NCI-H1105 treated with DMSO at 0.1 percent for 48 hours (cell line): ENCODE results near the gene POFUT1.

Experiments
- DNase-seq: peaks from one replicate; lab custom pipeline; 2025; lab: John Stamatoyannopoulos, UW

POFUT1 gene

DNA sequence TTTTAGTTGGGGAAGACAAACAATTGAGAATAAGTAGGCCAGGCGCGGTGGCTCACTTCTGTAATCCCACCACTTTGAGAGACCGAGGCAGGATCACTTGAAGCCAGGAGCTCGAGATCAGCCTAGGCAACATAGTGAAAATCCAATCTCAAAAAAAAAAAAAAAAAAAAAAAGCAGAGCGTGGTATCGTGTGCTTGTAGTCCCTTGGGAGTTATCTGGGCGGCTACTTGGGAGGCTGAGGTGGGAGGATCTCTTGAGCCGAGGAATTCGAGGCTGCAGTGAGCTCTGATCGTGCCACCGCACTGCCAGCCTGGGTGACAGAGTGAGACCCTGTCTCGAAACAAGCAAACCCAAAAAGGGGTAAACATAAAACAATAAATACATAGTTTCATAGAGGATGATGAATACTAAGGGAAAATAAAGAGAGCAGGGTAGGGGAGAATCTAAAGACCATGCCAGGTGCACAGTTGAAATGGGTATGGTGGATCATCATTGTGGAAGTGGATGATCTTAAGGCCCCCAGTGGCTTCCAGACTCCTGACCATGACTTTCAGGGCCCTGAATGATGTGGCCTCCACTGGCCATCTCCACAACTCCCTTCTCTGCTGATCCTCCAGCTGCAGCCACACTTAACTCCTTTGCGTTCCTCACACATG, 947 bp downstream of the POFUT1 start:
- DNase-seq = no peak

DNA sequence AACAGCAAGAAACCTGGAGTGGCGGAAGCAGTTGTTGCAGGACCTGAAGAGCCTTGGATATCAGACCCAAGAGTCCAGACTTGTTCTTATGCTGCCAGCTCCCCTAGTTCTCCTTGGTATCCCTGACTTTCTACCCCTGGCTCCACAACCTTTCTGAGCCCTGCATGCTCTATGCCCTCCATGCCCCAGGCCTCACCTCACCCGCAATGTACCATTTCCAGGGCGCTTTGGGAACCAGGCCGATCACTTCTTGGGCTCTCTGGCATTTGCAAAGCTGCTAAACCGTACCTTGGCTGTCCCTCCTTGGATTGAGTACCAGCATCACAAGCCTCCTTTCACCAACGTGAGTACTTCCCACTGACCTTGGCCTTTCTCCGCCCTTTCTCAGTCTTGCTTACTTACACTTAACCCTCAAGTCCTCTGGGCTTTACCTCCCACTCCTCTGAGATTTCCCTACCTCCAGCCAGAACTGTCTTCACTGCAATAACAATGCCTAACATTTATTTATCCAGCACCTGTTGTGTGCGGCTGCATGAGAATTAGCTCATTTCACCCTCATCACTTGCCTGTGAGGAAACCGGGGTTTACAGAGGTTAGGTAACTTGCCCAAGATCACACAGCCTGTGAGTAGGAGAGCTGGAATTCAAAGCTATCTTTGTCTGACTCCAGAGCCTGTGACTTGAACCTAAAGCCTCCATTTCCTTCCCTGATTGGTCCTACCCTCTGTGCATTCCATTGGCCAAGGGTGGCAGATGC, 2.3 kb downstream of the POFUT1 start:
- DNase-seq = no peak

DNA sequence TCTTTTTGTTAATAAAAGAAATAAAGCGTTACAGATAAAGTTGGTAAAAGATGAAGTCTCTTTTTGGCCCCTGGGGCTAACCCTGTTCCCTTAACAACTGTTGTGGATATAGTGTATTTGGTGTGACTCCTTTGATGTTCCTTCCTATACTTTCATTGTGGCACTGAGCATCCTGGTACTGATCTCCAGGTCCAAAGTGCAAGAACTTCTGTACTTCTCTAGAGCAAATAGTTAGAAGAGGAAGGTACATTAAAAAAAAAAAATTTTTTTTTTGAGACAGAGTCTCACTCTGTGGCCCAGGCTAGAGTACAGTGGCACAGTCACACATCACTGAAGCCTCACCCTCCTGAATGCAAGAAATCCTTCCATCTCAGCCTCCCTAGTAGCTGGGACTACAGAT, 6.2 kb downstream of the POFUT1 start:
- DNase-seq = no peak

DNA sequence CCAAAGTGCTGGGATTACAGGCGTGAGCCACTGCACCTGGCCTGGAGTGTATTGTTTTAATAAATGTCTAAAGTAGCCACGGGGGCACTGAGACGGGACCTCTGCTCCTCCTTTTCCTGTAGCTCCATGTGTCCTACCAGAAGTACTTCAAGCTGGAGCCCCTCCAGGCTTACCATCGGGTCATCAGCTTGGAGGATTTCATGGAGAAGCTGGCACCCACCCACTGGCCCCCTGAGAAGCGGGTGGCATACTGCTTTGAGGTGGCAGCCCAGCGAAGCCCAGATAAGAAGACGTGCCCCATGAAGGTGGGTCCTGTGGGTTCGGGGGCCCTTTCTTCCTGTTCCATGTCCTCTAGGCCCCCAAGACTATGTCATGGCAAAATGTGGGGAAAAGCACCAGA, 7.5 kb downstream of the POFUT1 start:
- DNase-seq = no peak

DNA sequence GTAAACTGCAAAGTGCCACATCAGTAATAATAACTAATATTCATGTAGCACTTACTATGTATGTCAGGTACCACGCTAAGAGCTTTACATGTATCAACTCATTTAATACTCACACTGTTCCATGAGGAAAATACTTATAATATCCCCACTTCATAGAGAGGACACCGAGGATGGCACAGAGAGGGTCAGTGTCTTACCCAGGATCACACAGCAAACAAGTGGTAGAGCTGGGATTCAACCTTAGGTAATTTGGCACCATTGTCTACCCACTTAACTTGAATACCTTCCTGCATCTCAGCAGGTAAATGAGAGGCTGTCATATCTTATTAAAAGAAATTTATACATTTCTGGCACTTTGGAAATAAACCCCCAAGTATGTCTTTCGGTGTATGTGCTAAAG, 8.0 kb downstream of the POFUT1 start:
- DNase-seq = no peak

DNA sequence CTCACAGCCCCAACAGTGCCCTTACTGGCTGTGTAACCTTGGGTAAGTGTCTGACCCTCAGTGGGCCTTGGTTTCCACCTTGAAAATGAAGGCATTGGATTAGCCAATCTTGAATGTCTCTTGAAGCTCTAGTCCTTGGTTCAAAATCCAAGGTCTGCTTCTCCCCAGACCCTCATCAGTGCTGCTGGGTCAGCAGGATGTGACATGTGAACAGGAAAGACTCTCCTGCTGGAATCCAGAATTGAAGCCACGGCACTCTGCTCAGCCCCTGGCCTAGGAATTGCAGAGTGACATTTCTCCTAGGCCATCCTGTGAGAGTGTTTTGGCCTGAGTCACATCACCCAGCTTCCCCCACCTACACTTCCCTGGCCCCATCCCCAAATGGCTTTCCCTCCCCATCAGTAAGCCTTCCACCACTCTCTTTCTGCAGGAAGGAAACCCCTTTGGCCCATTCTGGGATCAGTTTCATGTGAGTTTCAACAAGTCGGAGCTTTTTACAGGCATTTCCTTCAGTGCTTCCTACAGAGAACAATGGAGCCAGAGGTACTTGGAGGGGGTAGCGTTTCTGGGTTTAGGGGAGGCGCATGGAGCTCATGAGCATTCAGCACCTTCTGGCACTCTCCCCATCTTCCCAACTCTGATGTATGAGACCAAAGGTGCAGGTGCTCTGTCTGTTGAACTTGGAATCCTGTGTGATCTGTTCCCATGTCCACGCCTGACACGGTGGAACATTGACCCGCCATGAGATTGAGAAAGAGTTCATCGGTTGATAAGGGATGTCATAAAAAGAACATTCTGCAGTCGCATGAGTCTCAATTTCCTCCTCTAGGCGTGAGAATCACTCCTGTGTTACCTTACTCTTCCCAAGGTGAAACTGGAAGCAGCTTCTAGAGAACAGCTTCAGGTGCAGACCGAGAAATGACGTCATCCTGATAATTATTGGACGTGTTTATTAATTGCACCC, 8.8 kb downstream of the POFUT1 start:
- DNase-seq = no peak

DNA sequence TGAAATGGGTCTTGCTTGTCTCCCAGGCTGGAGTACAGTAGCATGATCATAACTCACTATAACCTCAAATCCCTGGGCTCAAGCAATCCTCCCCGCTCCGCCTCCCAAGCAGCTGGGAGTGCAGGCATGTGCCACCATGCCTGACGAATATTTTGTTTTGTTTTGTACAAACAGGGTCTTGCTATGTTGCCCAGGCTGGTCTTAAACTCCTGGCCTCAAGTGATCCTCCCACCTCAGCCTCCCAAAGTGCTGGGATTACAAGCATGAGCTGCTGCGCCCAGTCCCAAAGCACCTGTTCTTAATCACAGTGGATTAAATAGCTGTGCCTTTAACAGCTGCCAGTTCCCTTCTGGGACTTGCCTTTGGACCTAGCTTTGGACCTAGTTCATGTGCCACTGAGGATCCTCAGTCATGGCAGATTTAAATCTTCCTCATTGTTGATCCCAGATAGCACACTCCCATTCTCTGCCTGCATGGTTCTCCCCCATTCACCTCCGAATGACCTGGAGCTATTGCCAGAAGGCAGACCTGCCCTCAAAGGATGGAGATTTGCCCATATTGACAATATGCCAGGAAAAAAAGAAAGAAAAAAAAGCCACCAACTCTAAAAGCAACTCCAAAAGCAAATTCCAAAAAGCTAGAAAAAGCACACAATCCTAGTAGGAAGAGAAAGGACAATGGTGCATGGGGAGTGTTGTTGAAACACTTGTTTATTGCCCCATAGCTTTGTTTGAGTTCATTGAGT, 10.6 kb downstream of the POFUT1 start:
- no peak for DNase-seq

DNA sequence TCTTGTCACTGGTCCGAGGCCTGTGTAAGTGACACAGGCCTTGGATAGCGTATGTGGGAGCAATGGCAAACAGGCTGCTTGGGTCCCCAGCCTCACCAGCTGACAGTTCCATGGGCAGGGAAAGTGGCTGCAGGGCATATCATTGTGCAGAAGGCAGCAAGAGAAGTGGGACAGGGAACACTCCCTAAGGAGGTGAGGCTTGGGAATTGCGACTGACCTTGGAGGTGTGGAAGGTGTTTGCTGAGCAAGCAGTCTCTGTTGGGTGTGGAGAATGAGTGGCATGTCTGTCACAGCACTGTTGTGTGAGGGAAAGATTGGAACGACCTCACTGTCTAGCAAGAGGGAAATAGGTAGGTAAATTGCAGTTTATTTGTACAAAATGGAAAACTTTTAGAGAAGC, 16.8 kb downstream of the POFUT1 start:
- no peak for DNase-seq

DNA sequence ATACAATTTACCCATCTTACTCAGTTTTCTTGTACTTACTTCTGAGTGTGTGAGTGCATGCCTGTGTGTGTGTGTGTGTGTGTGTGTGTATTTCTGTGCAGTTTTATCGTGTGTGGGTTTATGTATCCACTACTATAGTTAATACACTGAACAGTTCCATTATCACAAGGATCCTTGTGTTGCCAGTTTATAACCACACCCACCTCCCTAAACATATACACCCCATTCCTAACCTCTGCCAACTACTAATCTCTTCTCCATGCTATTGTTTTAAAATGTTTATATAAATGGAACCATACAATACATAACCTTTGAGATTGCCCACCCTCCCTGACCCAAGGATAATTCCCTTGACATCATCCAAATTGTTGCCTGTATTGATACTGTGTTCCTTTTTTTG, 18.7 kb downstream of the POFUT1 start:
- no peak for DNase-seq

DNA sequence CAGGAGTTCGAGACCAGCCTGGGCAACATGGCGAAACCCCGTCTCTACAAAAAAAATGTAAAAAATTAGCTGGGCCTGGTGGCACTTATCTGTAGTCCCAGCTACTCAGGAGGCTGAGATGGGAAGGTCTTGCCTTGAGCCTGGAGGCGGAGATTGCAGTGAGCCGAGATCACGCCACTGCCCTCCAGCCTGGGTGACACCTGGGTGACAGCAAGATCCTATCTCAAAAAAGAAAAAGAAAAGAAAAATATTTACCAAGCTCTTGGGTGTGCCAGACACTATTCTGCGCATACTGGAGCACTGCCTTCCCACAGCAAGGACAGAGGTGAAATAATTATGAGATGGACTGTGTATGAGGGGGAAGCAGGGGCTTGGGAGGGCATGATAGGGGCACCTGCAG, 19.6 kb downstream of the POFUT1 start:
- no peak for DNase-seq

DNA sequence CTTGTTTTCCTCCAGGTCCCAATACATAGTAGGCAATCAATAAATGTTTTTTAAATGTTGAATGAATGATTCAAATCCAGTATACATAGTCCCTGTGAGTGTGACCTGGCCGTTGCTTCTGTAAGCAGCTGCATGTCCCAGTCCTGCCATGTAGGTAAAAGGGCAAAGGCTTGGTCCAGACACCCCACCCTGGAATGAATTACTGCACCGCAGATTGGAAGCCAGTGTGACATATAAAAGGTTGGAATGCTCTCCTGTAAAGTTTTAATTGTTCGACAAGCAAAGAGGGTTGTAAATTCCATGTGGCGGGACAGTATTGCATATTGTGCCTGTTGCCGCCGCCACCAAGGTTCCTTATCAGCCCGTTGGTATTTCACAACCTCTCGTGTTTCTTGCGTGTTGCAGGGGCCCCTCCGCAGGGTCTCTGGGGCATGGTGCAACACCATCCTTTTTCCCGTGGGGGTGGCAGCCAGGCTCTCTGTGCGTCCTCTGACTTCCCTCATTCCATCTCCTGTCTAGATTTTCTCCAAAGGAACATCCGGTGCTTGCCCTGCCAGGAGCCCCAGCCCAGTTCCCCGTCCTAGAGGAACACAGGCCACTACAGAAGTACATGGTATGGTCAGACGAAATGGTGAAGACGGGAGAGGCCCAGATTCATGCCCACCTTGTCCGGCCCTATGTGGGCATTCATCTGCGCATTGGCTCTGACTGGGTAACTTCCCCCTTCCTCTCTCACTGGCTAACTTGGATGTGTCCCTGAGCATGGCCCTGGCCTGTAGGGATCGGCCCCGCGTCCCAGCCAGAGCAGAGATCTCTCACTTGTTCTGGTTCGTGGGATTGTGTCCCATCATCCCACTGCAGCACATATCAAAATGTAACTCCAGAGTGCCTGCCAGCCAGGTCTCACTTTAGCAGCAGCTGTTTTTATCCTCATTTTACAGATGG, 20.3 kb downstream of the POFUT1 start:
- DNase-seq = no peak

DNA sequence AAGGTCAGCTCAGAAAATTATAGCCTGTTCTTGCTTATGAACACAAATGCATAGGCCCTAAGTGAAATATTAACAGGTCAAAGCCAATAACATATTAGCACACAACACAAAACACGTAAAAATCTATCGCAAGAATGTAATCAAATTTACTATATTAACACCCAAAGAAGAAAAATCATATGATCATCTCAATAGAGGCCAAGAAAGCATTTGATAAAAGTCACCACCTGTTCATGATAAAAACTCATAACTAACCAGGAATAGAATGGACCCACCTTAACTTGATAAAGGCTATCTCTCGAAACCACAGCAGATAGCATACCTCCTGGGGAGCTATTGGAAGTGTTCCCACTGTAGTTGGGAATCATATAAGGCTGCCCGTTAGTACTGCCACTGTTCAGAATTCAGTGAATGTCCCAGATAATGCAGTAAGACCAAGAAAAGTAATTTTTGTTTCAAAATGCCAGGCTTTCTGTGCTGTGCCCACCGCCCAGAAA, 21.6 kb downstream of the POFUT1 start:
- no peak for DNase-seq

DNA sequence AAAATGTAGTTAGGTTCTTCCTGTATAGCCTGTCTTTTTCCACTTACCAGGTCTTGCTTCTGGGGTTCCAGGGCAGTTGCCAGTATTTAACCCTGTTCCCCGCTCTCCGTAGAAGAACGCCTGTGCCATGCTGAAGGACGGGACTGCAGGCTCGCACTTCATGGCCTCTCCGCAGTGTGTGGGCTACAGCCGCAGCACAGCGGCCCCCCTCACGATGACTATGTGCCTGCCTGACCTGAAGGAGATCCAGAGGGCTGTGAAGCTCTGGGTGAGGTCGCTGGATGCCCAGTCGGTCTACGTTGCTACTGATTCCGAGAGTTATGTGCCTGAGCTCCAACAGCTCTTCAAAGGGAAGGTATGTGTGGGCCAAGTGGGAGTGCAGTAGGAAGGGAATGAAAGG, 23.0 kb downstream of the POFUT1 start:
- DNase-seq = no peak

DNA sequence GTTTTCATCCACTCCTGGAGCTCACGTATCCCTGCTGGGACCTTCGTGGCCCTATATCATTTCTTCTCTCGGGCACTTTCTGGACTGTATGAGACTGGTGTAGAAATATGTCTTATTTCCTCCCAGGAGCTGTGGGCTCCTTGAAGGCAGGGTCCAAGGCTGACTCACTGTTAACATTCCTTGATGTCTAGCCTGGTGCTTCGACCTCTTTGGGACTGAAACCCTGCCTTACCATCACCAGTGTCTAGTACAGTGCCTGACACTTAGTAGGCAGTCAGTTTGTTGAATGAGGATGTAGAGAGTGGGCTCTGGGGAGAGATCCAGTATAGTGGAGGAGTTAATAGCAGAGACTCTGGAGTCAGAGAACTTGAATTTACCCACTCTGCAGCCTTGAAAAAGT, 23.6 kb downstream of the POFUT1 start:
- DNase-seq = no peak

DNA sequence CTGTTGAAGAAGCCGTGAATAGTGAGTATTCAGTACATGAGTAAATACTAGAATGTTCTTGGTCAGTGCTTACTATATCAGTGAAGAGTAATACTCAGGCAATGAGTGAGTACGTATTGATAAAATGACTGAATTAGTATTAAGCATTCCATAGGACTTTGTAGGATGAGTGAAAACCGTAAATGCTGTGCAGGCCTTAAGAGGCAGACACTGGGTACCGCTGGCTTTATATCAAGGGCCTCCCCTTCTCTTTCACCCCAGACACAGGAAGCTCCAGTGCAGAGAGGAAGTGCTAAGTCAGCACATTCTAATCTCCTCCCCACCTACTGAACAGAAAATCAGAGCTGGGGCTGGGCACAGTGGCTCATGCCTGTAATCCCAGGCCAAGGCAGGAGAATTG, 24.2 kb downstream of the POFUT1 start:
- DNase-seq = no peak

DNA sequence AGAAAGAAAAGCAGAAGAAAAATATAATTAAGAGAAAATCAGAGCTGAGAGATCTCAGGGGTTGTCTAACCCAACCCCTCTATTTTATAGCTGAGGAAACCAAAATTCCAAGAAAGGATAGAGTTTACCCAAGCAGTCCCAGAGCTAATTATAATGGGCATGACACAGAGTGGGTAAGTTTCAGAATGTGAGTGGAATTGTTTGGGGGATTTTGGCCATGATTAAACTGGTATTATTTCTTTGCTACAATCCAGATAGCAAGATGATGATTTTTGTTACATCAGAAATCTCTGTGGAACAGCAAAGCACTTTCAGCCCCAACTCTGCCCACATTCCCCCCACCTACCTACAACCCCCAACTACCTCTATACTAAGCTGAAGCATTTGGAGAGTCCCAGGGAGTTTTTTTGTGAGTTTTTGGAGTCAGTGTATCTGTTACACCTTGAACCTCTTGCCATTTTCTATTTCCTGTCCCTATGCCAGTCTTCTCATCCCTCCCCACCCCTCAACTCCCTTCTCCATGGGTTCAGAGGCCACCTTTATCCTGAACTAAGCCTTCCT, 24.7 kb downstream of the POFUT1 start:
- DNase-seq = no peak

DNA sequence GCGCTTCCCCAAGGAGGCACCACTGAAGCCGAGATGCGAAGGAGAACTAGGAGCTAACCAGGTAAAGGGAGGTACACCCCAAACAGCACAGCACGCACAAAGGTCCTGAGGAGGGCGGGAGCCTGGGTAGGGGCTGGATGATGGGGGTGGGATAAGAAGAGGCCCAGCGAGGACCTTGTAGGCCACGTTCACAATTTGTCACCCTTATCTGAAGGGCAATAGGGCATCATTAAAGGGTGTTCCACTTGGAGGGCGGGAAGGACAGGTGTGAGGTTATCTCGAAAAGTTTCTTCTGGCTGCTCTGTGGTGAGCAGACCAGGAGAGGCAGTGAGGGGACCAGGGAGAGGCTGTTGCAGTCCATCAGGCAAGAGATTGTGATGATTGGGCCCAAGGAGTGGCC, 25.6 kb downstream of the POFUT1 start:
- no peak for DNase-seq

DNA sequence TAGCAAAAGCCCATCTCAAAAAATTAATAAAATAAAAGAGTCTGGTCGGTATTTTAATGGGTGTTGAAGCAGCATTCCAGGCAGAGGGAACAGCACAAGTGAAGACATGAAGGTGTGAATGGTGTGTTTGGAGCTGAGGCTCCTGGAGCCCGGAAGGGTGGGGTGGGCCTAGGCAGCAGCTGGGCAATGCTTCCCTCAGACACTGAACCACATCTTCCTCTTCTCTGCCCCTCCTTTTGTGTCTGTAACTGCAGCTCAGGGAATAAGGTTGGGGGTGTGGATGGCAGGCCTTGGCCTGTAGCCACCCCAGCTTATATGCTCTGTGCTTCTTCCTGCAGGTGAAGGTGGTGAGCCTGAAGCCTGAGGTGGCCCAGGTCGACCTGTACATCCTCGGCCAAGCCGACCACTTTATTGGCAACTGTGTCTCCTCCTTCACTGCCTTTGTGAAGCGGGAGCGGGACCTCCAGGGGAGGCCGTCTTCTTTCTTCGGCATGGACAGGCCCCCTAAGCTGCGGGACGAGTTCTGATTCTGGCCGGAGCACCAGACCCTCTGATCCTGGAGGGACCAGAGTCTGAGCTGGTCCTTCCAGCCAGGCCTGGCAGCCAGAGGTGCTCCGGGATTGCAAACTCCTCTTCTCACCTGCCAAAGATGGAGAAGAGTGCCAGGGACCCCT, 26.6 kb downstream of the POFUT1 start:
- no peak for DNase-seq

DNA sequence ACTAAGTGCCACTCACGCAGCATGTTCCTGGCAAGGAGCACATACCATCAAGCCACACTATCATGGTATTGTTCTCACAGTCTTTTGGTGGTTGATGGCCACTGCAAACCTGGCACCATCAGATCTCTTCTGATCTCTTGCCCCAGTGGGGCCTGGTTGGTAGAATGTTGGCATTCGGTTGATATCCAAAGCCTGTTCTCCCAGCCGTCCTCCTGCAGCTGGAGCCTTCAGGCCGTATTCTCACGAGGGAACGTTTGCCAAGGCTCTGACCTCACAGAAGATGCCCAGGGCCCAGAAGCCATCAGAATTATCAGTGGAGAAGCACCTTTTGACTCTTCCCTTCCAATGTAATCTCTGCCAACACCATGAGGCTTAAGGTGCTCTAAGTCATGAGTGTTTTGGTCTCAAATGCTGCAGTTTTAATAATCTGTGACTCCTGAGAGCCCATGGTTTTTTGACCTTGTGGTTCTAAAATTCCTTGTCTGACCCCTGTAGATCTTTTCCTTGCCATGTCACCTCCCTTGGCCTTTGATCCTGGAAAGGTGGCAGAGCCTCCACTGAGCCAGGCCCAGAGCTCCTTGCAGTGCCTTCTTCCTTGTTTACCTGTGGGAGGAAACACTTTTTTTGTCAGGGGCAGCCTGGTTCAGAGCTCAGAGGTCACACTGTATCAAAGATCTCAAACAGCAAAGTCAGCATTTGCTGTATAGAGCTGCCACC, 27.8 kb downstream of the POFUT1 start:
- DNase-seq = no peak
